ENCODE measurements around the gene ANAPC2. TPM values are rescaled to one million over a fixed set of nuclear protein-coding genes. Genes with fewer than 3 reads are reported as not detected.

ANAPC2 gene
- total RNA-seq, 1 experiment from 2014 or later: 95.4 TPM

DNA sequence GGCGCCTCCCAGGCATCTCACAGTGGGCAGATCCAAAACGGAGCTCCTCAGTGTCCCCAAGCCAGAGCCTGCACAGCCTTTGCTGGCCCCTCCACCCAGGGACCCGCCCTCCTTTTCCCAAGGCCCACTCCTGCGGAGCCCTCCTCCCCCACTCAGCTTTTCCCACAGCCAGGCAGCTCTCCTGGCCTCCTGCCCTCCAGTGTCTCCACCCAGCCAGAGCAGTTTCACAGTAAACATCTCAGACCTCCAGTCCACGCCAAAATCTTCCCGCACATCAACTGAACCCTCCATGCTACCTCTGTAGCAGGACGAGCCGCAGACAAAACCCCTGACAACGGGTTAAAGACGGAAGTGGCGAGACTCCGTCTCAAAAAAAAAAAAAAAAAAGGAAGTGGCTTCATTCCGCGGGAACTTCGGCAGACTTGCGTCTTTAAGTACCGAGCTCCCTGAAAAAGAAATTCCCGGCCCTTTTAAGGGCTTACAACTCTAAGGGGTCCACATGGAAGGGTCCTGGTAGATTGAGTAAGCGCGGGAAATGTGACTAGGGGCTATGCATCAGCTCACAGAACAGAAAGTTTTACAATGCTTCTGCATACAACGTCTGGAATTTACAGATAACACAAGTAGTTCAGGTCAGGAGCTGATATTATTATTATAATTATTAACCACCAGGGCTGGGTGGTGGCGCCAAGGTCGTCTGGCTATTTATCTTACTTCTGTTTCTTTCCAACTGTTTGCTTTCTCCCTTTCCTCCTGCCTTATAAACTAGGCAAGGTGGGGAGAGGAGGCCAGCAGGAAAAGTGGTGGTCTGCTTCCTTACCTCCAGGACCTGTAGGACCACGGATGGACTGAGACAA, 60.8 kb downstream of the ANAPC2 start:
- H3K9me3 ChIP-seq (ENCODE audit: insufficient read depth, low read depth): no peaks in the 10 kb centered on the region
- peaks cover 28% of the 10 kb centered on the region for H3K4me1 ChIP-seq (replicated peaks; ENCODE audit: insufficient read depth)
- peaks cover 6% of the 10 kb centered on the region; the same call in 1 of the 2 replicates for H3F3A ChIP-seq (ENCODE audit: insufficient read depth, low read depth)
- peak overlapping the region; percentile 100 for H3K4me2 ChIP-seq
- BruUV-seq (replicated peaks): no TSS peak
- TF ChIP-seq, protein P1, sequence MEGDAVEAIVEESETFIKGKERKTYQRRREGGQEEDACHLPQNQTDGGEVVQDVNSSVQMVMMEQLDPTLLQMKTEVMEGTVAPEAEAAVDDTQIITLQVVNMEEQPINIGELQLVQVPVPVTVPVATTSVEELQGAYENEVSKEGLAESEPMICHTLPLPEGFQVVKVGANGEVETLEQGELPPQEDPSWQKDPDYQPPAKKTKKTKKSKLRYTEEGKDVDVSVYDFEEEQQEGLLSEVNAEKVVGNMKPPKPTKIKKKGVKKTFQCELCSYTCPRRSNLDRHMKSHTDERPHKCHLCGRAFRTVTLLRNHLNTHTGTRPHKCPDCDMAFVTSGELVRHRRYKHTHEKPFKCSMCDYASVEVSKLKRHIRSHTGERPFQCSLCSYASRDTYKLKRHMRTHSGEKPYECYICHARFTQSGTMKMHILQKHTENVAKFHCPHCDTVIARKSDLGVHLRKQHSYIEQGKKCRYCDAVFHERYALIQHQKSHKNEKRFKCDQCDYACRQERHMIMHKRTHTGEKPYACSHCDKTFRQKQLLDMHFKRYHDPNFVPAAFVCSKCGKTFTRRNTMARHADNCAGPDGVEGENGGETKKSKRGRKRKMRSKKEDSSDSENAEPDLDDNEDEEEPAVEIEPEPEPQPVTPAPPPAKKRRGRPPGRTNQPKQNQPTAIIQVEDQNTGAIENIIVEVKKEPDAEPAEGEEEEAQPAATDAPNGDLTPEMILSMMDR (conservative IDR thresholded peaks at IDR 0.05): no peak
- no peak for TF ChIP-seq EZH2 (IDR thresholded peaks at IDR 0.05; ENCODE audit: low read depth)
- peak overlapping the region; percentile 86 for H3K4me3 ChIP-seq
- CTCF ChIA-PET: interaction anchor here (0.6 to 0.8 kb wide), 7 partner anchors 39 to 463 kb away, joined by 3 to 17 read pairs (median 6); partner anchors contain the start of gene SSNA1
- H3K36me3 ChIP-seq (ENCODE audit: low read depth): no peaks in the 10 kb centered on the region
- DNase-seq: no peak
- no peaks in the 10 kb centered on the region for H4K20me1 ChIP-seq (ENCODE audit: insufficient read depth)
- peak overlapping the region; percentile 90; the same call in 1 of the 2 replicates for H2AFZ ChIP-seq
- intact Hi-C loops (cut with micrococcal nuclease; ENCODE audit: unreplicated experiment): loop anchor here (2.0 to 5.0 kb wide), 3 partner anchors 40 to 71 kb away; partner anchors contain the start of genes ANAPC2 and SSNA1
- no peaks in the 10 kb centered on the region for H3K9me2 ChIP-seq (ENCODE audit: insufficient read depth)
- H3K27me3 ChIP-seq (ENCODE audit: insufficient read depth, low read depth): no peaks in the 10 kb centered on the region
- H3K79me2 ChIP-seq (ENCODE audit: low read depth): peaks cover 48% of the 10 kb centered on the region
- H3K27ac ChIP-seq: peak overlapping the region; percentile 54
- POLR2A ChIA-PET (ENCODE audit: unreplicated experiment): interaction anchor here (0.6 kb wide), 1 partner anchor 25 kb away, joined by 3 read pairs; no protein-coding TSS in a partner anchor

DNA sequence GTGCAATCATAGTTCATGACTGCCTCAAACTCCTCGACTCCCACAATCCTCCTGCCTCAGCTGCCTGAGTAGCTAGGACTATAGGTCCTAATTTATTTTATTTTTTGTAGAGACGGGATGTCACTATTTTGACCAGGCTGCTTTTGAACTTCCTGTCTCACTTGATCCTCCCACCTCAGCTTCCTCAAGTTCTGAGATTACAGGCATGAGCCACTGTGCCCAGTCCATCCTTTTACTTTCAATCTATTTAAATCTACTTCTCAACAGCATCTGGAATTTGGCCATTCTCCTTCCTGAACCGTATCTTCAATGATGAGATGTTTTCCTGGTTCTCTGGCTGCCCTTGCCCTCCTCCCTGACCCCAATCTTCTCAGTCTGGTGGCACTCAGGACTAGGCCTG, 61.6 kb downstream of the ANAPC2 start:
- peak overlapping the region; percentile 86; the same call in 1 of the 2 replicates for H3K4me3 ChIP-seq
- intact Hi-C loops (cut with micrococcal nuclease; ENCODE audit: unreplicated experiment): loop anchor here (5.0 kb wide), 1 partner anchor 41 kb away; no protein-coding TSS in a partner anchor
- H3K4me1 ChIP-seq (replicated peaks; ENCODE audit: insufficient read depth): peaks cover 28% of the 10 kb centered on the region
- no peaks in the 10 kb centered on the region for H3K27me3 ChIP-seq (ENCODE audit: insufficient read depth, low read depth)
- no peaks in the 10 kb centered on the region for H3K9me3 ChIP-seq (ENCODE audit: insufficient read depth, low read depth)
- TF ChIP-seq, protein P1 (conservative IDR thresholded peaks at IDR 0.05): no peak
- no peak for TF ChIP-seq EZH2 (IDR thresholded peaks at IDR 0.05; ENCODE audit: low read depth)
- no peaks in the 10 kb centered on the region for H3K9me2 ChIP-seq (ENCODE audit: insufficient read depth)
- BruUV-seq (replicated peaks): no TSS peak
- CTCF ChIA-PET: interaction anchor here (0.7 kb wide), 1 partner anchor 39 kb away, joined by 14 read pairs; no protein-coding TSS in a partner anchor
- H3K79me2 ChIP-seq (ENCODE audit: low read depth): peaks cover 48% of the 10 kb centered on the region
- POLR2A ChIA-PET (ENCODE audit: unreplicated experiment): interaction anchor here (0.6 kb wide), 1 partner anchor 71 kb away, joined by 3 read pairs; no protein-coding TSS in a partner anchor
- peak overlapping the region; percentile 54; the same call in 1 of the 2 replicates for H3K27ac ChIP-seq
- H3K36me3 ChIP-seq (ENCODE audit: low read depth): no peaks in the 10 kb centered on the region
- no peaks in the 10 kb centered on the region for H4K20me1 ChIP-seq (ENCODE audit: insufficient read depth)
- H3K4me2 ChIP-seq: peak overlapping the region; percentile 100
- no peak for DNase-seq
- peaks cover 14% of the 10 kb centered on the region; the same call in 1 of the 2 replicates for H3F3A ChIP-seq (ENCODE audit: insufficient read depth, low read depth)
- H2AFZ ChIP-seq: no peak overlapping the region

Small RNA genes within 50 kb of the gene (microRNA-seq; reads per million reads assigned to microRNA genes)
- gene MIR3621 (ENCODE audit: borderline number of aligned reads, borderline replicate concordance): not detected

Other genes starting within 250 kb of the ANAPC2 start
- gene FBXW5, start 243.8 kb downstream of the ANAPC2 start, total RNA-seq (2021): 101 and 125 TPM in 2 replicates
- 2.3 and 4.4 TPM in 2 replicates for gene C8G, start 243.3 kb downstream of the ANAPC2 start, total RNA-seq (2021)
- gene LCN12, start 236.3 kb downstream of the ANAPC2 start, total RNA-seq (2021): 9.3 and 14.2 TPM in 2 replicates
- gene PTGDS, start 211.1 kb downstream of the ANAPC2 start, total RNA-seq (2021): 1.7 and 2.0 TPM in 2 replicates
- gene LCNL1, start 205.6 kb downstream of the ANAPC2 start, total RNA-seq (2021): 0.41 and 0.43 TPM in 2 replicates
- 54.9 and 78.9 TPM in 2 replicates for gene PAXX, start 196.1 kb downstream of the ANAPC2 start, total RNA-seq (2021)
- gene CLIC3, start 192.0 kb downstream of the ANAPC2 start, total RNA-seq (2021): 24.1 and 39.7 TPM in 2 replicates
- 79.2 and 115 TPM in 2 replicates for gene ABCA2, start 160.3 kb downstream of the ANAPC2 start, total RNA-seq (2021)
- not detected in 2 replicates for gene FUT7, start 156.5 kb downstream of the ANAPC2 start, total RNA-seq (2021)
- 89.8 and 137 TPM in 2 replicates for gene NPDC1, start 142.4 kb downstream of the ANAPC2 start, total RNA-seq (2021)
- 9.0 and 14.1 TPM in 2 replicates for gene ENTPD2, start 134.5 kb downstream of the ANAPC2 start, total RNA-seq (2021)
- 46.9 and 50.3 TPM in 2 replicates for gene SAPCD2, start 118.0 kb downstream of the ANAPC2 start, total RNA-seq (2021)
- 9.9 and 14.7 TPM in 2 replicates for gene UAP1L1, start 111.0 kb downstream of the ANAPC2 start, total RNA-seq (2021)
- gene MAN1B1, start 101.6 kb downstream of the ANAPC2 start, total RNA-seq (2021): 79.3 and 107 TPM in 2 replicates
- gene DPP7, start 73.8 kb downstream of the ANAPC2 start, total RNA-seq (2021): 104 and 126 TPM in 2 replicates
- gene GRIN1, start 49.4 kb downstream of the ANAPC2 start, total RNA-seq (2021): 0.10 TPM in 1 of 2 replicates, not detected in the other
- gene LRRC26, start 18.5 kb downstream of the ANAPC2 start, total RNA-seq (2021): 2.3 and 2.5 TPM in 2 replicates
- 0.74 and 1.5 TPM in 2 replicates for gene TMEM210, start 16.5 kb downstream of the ANAPC2 start, total RNA-seq (2021)
- gene SSNA1, start 116 bp upstream of the ANAPC2 start, total RNA-seq (2021): 98.7 and 109 TPM in 2 replicates
- 61.0 and 61.8 TPM in 2 replicates for gene TPRN, start 12.2 kb upstream of the ANAPC2 start, total RNA-seq (2021)
- gene TMEM203, start 17.1 kb upstream of the ANAPC2 start, total RNA-seq (2021): 43.3 and 45.5 TPM in 2 replicates
- 27.7 and 28.8 TPM in 2 replicates for gene NDOR1, start 17.1 kb upstream of the ANAPC2 start, total RNA-seq (2021)
- gene RNF208, start 33.7 kb upstream of the ANAPC2 start, total RNA-seq (2021): 31.3 and 38.0 TPM in 2 replicates
- gene CYSRT1, start 36.6 kb upstream of the ANAPC2 start, total RNA-seq (2021): 9.0 and 15.2 TPM in 2 replicates
- 3.9 and 4.7 TPM in 2 replicates for gene RNF224, start 38.9 kb upstream of the ANAPC2 start, total RNA-seq (2021)
- gene SLC34A3, start 42.3 kb upstream of the ANAPC2 start, total RNA-seq (2021): 1.4 and 2.5 TPM in 2 replicates
- gene TUBB4B, start 52.7 kb upstream of the ANAPC2 start, total RNA-seq (2021): 441 and 494 TPM in 2 replicates
- gene STPG3, start 62.7 kb upstream of the ANAPC2 start, total RNA-seq (2021): 0.45 and 0.46 TPM in 2 replicates
- gene NELFB, start 66.8 kb upstream of the ANAPC2 start, total RNA-seq (2021): 94.2 and 103 TPM in 2 replicates
- gene TOR4A, start 89.2 kb upstream of the ANAPC2 start, total RNA-seq (2021): 48.9 and 59.9 TPM in 2 replicates
- 20.6 and 25.8 TPM in 2 replicates for gene NRARP, start 113.7 kb upstream of the ANAPC2 start, total RNA-seq (2021)
- 23.7 and 38.5 TPM in 2 replicates for gene EXD3, start 234.6 kb upstream of the ANAPC2 start, total RNA-seq (2021)
- gene NOXA1, start 234.8 kb upstream of the ANAPC2 start, total RNA-seq (2021): 10.5 and 22.8 TPM in 2 replicates

Measured in PC-9 (cell line).